IgD-negative memory B cell (primary cell): Measurements from ENCODE around the gene NRDE2. TPM values are rescaled to one million over a fixed set of nuclear protein-coding genes. Genes with fewer than 3 reads are reported as not detected.
A peak's percentile ranks its signal among the peaks of the same experiment; 100 is the strongest.

ENCODE experiments used
- H3K27ac Mint-ChIP-seq, 3 donors: one replicate each; pipeline ENCODE4 v1.8.0; 2020 to 2022; ENCODE audit warnings: mild to moderate bottlenecking in 3 of 3, mixed read lengths in 3 of 3, moderate library complexity in 1 of 3
- H3K27me3 Mint-ChIP-seq: one replicate; pipeline ENCODE4 v1.8.0; 2021; ENCODE audit warnings: mixed read lengths
- H3K36me3 Mint-ChIP-seq: one replicate; pipeline ENCODE4 v1.8.0; 2020; ENCODE audit warnings: mild to moderate bottlenecking, mixed read lengths
- H3K4me1 Mint-ChIP-seq, 3 donors: one replicate each; pipeline ENCODE4 v1.8.0; 2020 to 2022; ENCODE audit warnings: mixed read lengths in 3 of 3, mild to moderate bottlenecking in 1 of 3
- H3K4me3 Mint-ChIP-seq, 4 donors: one replicate each; pipeline ENCODE4 v1.8.0; 2020 to 2022; ENCODE audit warnings: mild to moderate bottlenecking in 4 of 4, mixed read lengths in 4 of 4, moderate library complexity in 3 of 4
- H3K9me3 Mint-ChIP-seq, 3 donors: one replicate each; pipeline ENCODE4 v1.8.0; 2020 to 2021; ENCODE audit warnings: mixed read lengths in 3 of 3, mild to moderate bottlenecking in 1 of 3
- polyA plus RNA-seq: library from polyadenylated mRNA; unstranded; fragments of 300-500 nt; fragmentation: Illumina TruSeq; gene quantifications from one replicate; pipeline ENCODE4 v1.2.3, GENCODE V29; 2021

Gene NRDE2
- polyA plus RNA-seq, 1 donor from 2014 or later: 11.6 TPM

DNA sequence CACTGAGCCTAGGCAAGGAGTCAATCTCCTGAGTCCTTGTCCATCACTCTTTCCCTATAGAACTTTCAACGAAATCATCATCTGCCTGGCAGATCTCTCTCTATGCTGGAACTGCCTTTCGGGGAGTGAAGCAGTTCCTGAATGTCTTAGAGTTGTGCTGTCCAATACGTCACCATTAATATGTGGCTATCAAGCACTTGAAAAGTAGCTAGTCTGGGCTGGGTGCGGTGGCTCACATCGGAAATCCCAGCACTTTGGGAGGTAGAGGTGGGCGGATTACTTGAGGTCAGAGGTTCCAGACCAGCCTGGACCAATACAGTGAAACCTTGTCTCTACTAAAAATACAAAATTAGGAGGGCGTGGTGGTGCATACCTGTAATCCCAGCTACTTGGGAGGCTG is 35.1 kb downstream of the NRDE2 start:
- H3K27ac Mint-ChIP-seq: peak overlapping the region in 1 of 3 donors; percentile 35
- H3K4me3 Mint-ChIP-seq: no peak overlapping the region
- no peaks in the 10 kb centered on the region for H3K27me3 Mint-ChIP-seq
- H3K36me3 Mint-ChIP-seq: peaks cover 6% of the 10 kb centered on the region
- H3K4me1 Mint-ChIP-seq: peaks cover 1 to 4% (median 2%) of the 10 kb centered on the region in 3 donors
- no peaks in the 10 kb centered on the region for H3K9me3 Mint-ChIP-seq

- Mint-ChIP-seq H3K4me1 (peaks cover 0 to 4% (median 1%) of the 10 kb centered on the region in 3 donors), H3K36me3 (peaks cover 6% of the 10 kb centered on the region), H3K9me3 (no peaks in the 10 kb centered on the region), H3K4me3 (no peak overlapping the region), H3K27ac (peak overlapping the region in 1 of 3 donors; percentile 35), H3K27me3 (no peaks in the 10 kb centered on the region)
Observed at GRCh38 chr14:90295870-90296516, 35.7 kb downstream of the NRDE2 start.

- H3K36me3 Mint-ChIP-seq: peaks cover 2% of the 10 kb centered on the region
- H3K27ac Mint-ChIP-seq: peak overlapping the region in 1 of 3 donors; percentile 1
- H3K4me3 Mint-ChIP-seq: no peak overlapping the region
- peaks cover 0 to 2% (median 0%) of the 10 kb centered on the region in 3 donors for H3K4me1 Mint-ChIP-seq
- H3K9me3 Mint-ChIP-seq: no peaks in the 10 kb centered on the region
- H3K27me3 Mint-ChIP-seq: no peaks in the 10 kb centered on the region
Observed at GRCh38 chr14:90294872-90295271, 36.9 kb downstream of the NRDE2 start.

GRCh38 chr14:90293766-90294730 is 37.7 kb downstream of the NRDE2 start:
- H3K36me3 Mint-ChIP-seq: peaks cover 5% of the 10 kb centered on the region
- no peaks in the 10 kb centered on the region for H3K27me3 Mint-ChIP-seq
- no peak overlapping the region for H3K4me3 Mint-ChIP-seq
- H3K27ac Mint-ChIP-seq: peak overlapping the region in 1 of 3 donors; percentile 1
- no peaks in the 10 kb centered on the region for H3K9me3 Mint-ChIP-seq
- H3K4me1 Mint-ChIP-seq: peaks cover 0 to 2% (median 0%) of the 10 kb centered on the region in 3 donors

- Mint-ChIP-seq H3K9me3 (no peaks in the 10 kb centered on the region), H3K4me3 (no peak overlapping the region), H3K27me3 (no peaks in the 10 kb centered on the region), H3K36me3 (peaks cover 5% of the 10 kb centered on the region), H3K27ac (peak overlapping the region in 1 of 3 donors; percentile 44), H3K4me1 (peaks cover 0 to 2% (median 0%) of the 10 kb centered on the region in 3 donors)
Observed at GRCh38 chr14:90291699-90292098, 40.0 kb downstream of the NRDE2 start.

GRCh38 chr14:90290337-90291011 is 41.3 kb downstream of the NRDE2 start:
- Mint-ChIP-seq H3K4me3 (no peak overlapping the region), H3K4me1 (peaks cover 0 to 2% (median 0%) of the 10 kb centered on the region in 3 donors), H3K27ac (no peak overlapping the region), H3K9me3 (no peaks in the 10 kb centered on the region), H3K36me3 (peaks cover 7% of the 10 kb centered on the region), H3K27me3 (no peaks in the 10 kb centered on the region)

DNA sequence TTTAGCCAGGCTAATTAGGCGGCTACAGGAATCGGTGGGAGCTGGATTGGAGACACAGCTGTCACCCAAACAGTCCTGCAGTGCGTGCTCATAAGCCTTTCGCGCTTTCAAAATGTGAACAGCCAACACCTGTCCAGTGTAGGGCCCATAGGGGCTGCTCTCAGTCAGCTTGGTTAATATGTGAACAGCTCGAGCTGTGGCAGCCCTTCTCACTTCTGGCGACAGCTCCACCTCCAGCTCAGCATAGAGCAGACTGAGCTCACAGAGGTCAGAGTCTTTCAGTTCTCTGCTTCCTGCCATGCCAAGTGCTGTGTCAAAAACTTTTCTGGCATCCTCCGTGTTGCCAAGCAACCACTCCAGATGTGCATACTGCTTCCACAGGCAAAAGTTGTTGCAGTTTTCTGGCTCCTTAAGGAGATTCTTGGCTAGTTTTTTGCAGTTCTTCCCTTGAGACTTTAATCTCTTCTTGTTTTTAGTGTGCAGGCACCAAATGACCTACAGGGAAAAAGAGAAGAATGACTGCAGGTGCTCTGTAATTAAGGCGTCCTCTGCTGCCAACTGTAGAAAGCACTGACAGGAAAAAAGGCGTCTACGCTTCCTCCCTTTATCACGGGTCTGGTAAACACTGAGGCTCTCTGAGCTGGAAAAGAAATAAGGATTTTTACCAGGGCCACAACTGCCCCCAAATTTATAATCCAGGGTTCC is 42.9 kb downstream of the NRDE2 start:
- Mint-ChIP-seq H3K27me3 (no peaks in the 10 kb centered on the region), H3K27ac (peak overlapping the region in 1 of 3 donors; percentile 64), H3K4me1 (peaks cover 0 to 2% (median 0%) of the 10 kb centered on the region in 3 donors), H3K9me3 (no peaks in the 10 kb centered on the region), H3K4me3 (no peak overlapping the region), H3K36me3 (peaks cover 6% of the 10 kb centered on the region)

GRCh38 chr14:90287791-90288190 is 44.0 kb downstream of the NRDE2 start:
- Mint-ChIP-seq H3K27ac (no peak overlapping the region), H3K27me3 (no peaks in the 10 kb centered on the region), H3K4me1 (no peaks in the 10 kb centered on the region), H3K36me3 (peaks cover 6% of the 10 kb centered on the region), H3K4me3 (no peak overlapping the region), H3K9me3 (no peaks in the 10 kb centered on the region)

DNA sequence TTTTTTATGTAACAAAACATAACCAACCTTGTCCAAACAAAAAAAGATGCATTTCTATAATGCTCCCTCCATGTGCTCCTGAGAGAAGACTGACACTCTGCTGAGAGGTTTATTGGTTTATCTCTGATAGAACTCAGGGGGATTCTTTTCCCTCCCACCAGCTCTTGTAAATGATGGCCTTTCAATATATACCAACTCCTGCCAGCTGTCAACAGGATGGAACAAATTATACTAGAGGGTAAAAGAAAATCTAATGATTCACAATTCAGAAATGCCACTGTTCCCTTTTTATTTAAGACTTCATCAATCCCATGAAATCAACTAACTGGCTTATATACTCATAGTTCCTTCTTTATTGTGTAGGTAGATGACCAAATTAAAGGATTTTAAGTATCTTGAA is 50.0 kb downstream of the NRDE2 start:
- no peaks in the 10 kb centered on the region for H3K9me3 Mint-ChIP-seq
- H3K4me1 Mint-ChIP-seq: no peaks in the 10 kb centered on the region
- peaks cover 2% of the 10 kb centered on the region for H3K36me3 Mint-ChIP-seq
- H3K27me3 Mint-ChIP-seq: no peaks in the 10 kb centered on the region
- no peak overlapping the region for H3K27ac Mint-ChIP-seq
- no peak overlapping the region for H3K4me3 Mint-ChIP-seq

GRCh38 chr14:90281261-90281660 is 50.5 kb downstream of the NRDE2 start:
- no peak overlapping the region for H3K27ac Mint-ChIP-seq
- no peaks in the 10 kb centered on the region for H3K9me3 Mint-ChIP-seq
- no peaks in the 10 kb centered on the region for H3K27me3 Mint-ChIP-seq
- H3K36me3 Mint-ChIP-seq: peaks cover 1% of the 10 kb centered on the region
- no peak overlapping the region for H3K4me3 Mint-ChIP-seq
- no peaks in the 10 kb centered on the region for H3K4me1 Mint-ChIP-seq

DNA sequence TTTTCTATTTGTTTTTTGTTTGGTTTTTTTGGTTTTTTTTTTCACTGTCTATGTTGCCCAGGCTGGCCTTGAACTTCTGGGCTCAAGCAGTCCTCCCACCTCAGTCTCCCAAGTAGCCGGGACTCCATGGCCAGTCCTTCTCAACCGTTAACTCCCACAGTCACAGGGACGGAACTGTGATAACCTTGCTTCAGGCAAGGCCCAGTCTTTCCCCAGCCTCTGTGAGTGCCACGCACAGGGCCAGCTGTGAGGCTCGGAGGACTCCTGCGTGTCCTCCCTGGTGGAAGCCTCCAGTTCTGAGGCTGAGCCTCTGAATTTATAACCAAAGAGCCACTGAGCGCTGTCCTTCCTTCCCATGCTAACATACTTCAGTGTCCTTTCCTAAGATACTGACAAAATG is 51.6 kb downstream of the NRDE2 start:
- no peaks in the 10 kb centered on the region for H3K9me3 Mint-ChIP-seq
- no peak overlapping the region for H3K27ac Mint-ChIP-seq
- no peaks in the 10 kb centered on the region for H3K27me3 Mint-ChIP-seq
- no peaks in the 10 kb centered on the region for H3K36me3 Mint-ChIP-seq
- no peak overlapping the region for H3K4me3 Mint-ChIP-seq
- H3K4me1 Mint-ChIP-seq: no peaks in the 10 kb centered on the region

DNA sequence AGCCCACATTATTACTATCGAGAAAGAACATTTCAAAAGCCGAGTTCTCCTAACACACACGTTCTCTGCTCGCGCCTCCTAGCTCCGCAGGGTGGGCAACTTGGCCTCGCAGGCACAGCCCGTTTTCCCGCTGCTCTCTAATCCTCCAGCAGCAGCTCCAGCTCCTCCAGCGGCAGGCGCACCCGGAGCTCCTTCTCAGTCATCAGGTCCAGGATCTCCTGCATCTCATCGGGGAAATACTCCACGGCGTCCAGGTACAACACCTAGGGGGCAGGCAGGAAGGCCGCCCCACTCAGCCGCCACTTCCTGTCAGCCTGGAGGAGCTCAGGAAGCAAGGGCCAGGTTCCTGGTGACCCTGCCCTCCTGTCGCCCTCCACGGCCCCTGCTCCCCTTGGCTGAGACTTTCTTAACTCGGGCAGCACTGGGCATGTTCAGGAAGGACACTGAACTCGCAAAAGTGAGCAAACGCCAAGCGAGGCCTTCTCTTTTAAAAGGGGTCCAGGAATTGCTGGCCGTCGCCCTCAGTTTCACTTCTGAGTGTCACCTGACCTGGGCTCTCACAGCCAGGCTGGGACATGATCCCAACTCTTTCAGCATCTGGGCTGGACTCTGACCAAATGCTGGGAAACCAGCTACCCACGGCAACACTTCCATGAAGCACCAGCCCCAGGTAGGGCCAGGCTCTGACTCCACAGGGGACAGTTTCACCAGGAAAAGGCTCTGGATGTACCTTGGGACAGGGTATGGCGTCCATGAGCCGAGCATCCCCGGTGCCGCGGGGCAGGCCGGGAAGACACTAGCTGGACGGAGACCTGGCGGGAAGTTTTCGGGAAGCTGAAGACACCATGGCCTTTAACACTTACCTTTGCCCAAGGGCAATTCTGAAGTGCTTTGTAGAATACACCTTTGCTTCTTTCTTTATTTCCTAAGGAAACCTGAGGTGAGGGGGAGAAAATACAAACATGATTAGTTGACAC is 53.3 kb downstream of the NRDE2 start:
- H3K27ac Mint-ChIP-seq: peak overlapping the region in 1 of 3 donors; percentile 71
- no peaks in the 10 kb centered on the region for H3K36me3 Mint-ChIP-seq
- H3K9me3 Mint-ChIP-seq: no peaks in the 10 kb centered on the region

DNA sequence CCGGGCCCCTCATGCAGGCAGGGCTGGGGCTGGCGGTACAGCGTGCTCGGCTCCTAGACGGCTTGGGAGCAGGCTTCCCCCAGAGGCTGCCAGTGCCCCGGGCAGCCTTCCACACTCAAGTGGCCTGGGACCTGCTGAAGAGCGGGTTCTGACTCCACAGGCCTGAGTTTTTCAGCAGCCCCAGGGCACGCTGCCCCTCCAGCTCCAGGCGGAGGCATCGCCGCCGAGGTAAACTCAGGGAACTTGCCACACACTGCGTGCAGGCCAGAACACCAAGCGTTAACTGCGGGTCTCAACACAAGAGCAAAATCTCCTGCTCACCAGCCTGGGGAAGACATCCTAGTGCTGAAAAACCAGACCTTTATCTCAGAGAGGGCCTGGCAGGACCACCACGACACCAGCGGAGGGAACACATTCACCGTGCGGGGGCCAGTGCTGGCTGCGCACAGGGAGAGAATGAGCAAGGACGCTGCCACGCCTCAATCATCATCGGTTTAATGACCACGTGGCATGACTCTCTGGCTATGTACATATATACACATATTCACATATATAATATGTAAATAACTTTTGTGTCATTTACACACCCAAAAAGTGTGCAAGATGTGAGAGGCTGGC is 54.1 kb downstream of the NRDE2 start:
- H3K9me3 Mint-ChIP-seq: no peaks in the 10 kb centered on the region
- no peaks in the 10 kb centered on the region for H3K4me1 Mint-ChIP-seq
- H3K27ac Mint-ChIP-seq: peak overlapping the region in 1 of 3 donors; percentile 71
- no peaks in the 10 kb centered on the region for H3K27me3 Mint-ChIP-seq
- peaks cover 2% of the 10 kb centered on the region for H3K36me3 Mint-ChIP-seq
- no peak overlapping the region for H3K4me3 Mint-ChIP-seq

More for the DNA sequence above, 53.3 kb downstream of the NRDE2 start:
- Mint-ChIP-seq H3K27me3 (no peaks in the 10 kb centered on the region), H3K4me1 (no peaks in the 10 kb centered on the region), H3K4me3 (peak overlapping the region in 1 of 4 donors; percentile 54)
